ENCODE data around the gene APCDD1L.

APCDD1L gene

DNA sequence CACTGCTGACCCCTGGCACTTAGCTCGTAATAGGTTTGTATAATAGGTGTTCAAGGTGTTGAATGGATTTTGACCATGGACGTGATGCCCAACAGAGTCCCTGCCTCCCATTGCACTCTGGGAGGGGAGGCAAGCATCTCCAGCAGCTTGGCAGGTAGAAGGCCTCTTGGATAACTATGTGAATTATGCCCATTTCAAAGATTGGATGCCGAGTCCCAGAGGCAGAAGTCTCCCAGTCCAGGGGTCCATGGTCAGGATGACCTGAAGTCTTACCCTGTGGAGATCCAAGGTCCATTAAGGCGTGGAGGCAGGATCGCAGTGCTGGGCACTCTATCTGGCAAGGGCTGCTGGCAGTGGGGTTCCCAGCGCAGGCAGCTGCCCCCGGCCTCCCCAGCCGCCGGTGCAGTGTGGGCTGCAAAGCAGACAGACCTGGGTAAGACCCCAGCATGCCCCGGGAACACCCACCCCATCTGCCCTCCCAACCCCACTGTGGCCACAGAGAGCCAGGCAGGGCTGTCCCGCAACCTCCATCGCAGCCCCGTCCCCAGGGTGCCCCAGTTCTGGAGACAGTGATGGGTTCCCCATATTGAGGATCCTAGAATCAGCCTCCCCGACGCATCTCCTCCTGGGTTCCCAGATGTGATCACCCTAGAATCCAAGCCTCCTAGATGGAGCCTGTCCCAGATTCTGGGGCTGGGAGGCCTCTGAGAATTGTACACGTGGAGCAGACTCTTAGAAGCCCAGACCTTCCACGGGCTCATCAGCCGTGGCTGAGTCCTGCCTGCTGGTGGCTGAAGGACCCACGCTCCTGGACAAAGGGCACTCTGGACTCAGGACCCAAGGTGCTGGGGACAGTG lies 44.6 kb downstream of the APCDD1L start:
- DNase-seq (ENCODE audit: low spot score): no peak
- H3K27ac ChIP-seq: no peak overlapping the region
- TF ChIP-seq, protein P1, sequence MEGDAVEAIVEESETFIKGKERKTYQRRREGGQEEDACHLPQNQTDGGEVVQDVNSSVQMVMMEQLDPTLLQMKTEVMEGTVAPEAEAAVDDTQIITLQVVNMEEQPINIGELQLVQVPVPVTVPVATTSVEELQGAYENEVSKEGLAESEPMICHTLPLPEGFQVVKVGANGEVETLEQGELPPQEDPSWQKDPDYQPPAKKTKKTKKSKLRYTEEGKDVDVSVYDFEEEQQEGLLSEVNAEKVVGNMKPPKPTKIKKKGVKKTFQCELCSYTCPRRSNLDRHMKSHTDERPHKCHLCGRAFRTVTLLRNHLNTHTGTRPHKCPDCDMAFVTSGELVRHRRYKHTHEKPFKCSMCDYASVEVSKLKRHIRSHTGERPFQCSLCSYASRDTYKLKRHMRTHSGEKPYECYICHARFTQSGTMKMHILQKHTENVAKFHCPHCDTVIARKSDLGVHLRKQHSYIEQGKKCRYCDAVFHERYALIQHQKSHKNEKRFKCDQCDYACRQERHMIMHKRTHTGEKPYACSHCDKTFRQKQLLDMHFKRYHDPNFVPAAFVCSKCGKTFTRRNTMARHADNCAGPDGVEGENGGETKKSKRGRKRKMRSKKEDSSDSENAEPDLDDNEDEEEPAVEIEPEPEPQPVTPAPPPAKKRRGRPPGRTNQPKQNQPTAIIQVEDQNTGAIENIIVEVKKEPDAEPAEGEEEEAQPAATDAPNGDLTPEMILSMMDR (conservative IDR thresholded peaks at IDR 0.05; ENCODE audit: low read depth): no peak
- ChIA-PET POLR2A (ENCODE audit: low non-redundant PET) (no interaction called here), CTCF (interaction anchor here (0.6 kb wide), 1 partner anchor 35 kb away, joined by 3 read pairs; no protein-coding TSS in a partner anchor)

DNA sequence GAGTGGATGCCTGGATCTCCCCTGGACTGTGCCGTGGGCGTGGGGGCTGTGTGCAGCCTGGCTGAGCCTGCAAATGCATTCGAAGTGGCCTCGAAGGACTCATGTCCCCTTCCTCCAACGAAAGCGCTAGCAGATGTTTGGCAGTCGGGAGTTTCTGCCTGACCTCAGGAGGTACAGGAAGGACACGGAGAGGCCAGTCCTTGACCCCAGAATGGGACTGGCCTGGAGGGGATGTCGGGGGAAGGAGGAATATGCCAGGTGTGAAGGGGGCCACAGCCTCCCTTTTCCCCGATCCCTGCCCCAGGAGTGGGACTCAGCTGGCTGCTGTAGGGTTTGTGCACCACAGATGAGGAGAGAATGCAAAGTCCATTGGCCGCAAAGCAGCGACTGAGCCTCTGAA lies 45.6 kb downstream of the APCDD1L start:
- ChIA-PET POLR2A (ENCODE audit: low non-redundant PET) (no interaction called here), CTCF (interaction anchor here (0.6 kb wide), 1 partner anchor 34 kb away, joined by 3 read pairs; no protein-coding TSS in a partner anchor)
- DNase-seq (ENCODE audit: low spot score): no peak
- TF ChIP-seq, protein P1 (conservative IDR thresholded peaks at IDR 0.05; ENCODE audit: low read depth): no peak
- no peak overlapping the region for H3K27ac ChIP-seq

- no peak for DNase-seq (ENCODE audit: low spot score)
- ChIA-PET POLR2A (ENCODE audit: low non-redundant PET) (no interaction called here), CTCF (no interaction called here)
- TF ChIP-seq, protein P1 (conservative IDR thresholded peaks at IDR 0.05; ENCODE audit: low read depth): no peak
- no peak overlapping the region for H3K27ac ChIP-seq
Measured at GRCh38 chr20:58467572-58468527, 47.3 kb downstream of the APCDD1L start.

- CTCF ChIA-PET: no interaction called here
- DNase-seq (ENCODE audit: low spot score): no peak
- TF ChIP-seq, protein P1 (conservative IDR thresholded peaks at IDR 0.05; ENCODE audit: low read depth): no peak
- no peak overlapping the region for H3K27ac ChIP-seq
- POLR2A ChIA-PET (ENCODE audit: low non-redundant PET): interaction anchor here (0.6 kb wide), 2 partner anchors 76 to 125 kb away, joined by 4 to 5 read pairs; no protein-coding TSS in a partner anchor
Measured at GRCh38 chr20:58466729-58467571, 48.2 kb downstream of the APCDD1L start.

GRCh38 chr20:58466095-58466708 lies 49.0 kb downstream of the APCDD1L start:
- ChIA-PET POLR2A (ENCODE audit: low non-redundant PET) (interaction anchor here (0.6 kb wide), 2 partner anchors 75 to 124 kb away, joined by 4 to 5 read pairs; no protein-coding TSS in a partner anchor), CTCF (no interaction called here)
- TF ChIP-seq, protein P1 (conservative IDR thresholded peaks at IDR 0.05; ENCODE audit: low read depth): no peak
- no peak for DNase-seq (ENCODE audit: low spot score)
- H3K27ac ChIP-seq: no peak overlapping the region

Measured in RWPE1 (cell line).